HG03571 (cell line): ENCODE data around the gene CFAP90.
A peak's percentile ranks its signal among the peaks of the same experiment; 100 is the strongest.

Source experiments
- ATAC-seq: cut with Tn5 transposase; IDR thresholded peaks from one replicate; pipeline ENCODE4 v1.9.1; 2021; ENCODE audit not compliant: unreplicated experiment

CFAP90 gene

DNA sequence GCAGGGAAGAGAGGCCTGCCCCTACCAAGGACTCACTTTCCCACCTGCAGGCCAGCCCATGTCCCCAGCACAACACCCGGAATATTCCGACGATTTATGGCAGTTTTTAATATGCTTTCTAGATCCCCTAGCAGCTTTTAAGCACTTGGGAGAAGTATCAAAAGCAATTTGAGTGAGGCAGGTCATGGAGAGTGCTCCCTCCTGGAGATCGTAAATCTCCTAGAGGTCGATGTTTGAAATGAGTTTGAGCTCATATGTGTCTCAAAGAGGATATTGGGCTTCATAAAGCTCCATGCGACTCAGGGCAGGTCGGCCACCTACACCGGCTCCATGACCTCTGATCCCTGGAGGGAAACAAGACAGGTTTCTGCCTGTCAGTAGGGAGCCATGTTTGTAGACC lies 27.3 kb downstream of the CFAP90 start:
- no peak for ATAC-seq

DNA sequence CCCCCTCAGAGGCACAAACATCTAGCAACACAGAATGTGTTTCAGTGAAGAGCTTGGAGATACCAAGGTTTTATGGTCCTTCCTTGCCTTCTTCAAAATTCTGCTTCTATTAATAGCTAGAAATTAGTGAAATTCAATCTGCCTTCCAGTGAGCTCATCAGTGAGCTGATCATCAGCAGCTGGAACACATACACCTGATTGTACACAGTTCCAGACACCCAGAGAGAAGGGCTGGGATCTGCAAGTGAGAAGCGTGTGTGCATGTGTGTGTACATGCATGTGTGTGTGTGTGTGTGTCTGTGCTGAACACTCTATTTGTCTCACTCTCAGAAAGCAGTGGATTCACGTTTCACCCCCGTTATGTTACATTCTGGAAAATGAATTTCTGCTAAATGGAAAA lies 28.5 kb downstream of the CFAP90 start:
- no peak for ATAC-seq

DNA sequence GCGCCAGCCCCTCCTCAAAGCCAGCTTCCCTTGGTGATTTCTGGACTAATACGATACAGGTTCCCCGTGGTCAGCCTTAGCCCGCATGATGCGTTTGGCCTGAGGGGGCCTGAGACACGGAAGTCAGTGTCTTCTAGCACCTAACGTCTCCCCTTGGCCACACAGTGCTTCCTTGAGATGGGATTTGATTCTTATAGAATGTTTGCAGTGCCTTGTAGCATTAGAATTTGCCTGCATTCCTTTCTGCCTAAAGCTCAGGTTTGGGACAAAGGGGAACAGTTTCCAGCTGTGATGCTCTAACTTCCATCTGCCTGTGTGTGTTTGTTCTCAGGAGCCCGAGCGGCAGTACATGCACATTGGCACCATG lies 34.4 kb downstream of the CFAP90 start:
- no peak for ATAC-seq

DNA sequence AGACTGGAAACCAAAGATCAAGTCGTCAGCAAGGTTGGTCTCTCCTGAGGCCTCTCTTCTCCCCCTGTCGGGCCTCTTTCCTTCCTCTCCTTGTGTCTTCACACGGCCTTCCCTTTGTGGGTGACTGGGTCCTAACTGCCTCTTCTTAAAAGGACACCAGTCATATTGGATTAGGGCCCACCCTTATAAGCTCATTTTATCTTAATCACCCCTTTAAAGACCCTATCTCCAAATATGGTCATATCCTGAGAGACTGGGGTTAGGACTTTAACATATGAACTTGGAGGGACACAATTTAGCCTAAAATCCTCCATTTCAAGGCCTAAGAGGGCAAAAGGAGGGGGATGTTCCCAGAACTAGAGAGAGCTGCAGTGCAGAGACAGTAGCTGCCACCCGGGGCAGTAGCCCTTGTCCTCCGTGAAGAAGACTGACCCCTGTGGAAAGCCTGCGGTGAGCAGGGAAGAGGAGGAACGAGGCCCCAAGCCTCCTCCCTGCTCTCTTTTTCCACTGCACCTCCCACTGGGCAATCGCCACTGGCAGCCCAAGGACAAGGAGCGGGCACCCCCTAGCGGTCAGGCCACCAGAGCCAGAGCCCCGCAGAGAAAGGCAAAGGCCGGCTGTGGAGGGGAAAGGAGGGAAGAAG lies 34.9 kb downstream of the CFAP90 start:
- ATAC-seq = peak; percentile 94

DNA sequence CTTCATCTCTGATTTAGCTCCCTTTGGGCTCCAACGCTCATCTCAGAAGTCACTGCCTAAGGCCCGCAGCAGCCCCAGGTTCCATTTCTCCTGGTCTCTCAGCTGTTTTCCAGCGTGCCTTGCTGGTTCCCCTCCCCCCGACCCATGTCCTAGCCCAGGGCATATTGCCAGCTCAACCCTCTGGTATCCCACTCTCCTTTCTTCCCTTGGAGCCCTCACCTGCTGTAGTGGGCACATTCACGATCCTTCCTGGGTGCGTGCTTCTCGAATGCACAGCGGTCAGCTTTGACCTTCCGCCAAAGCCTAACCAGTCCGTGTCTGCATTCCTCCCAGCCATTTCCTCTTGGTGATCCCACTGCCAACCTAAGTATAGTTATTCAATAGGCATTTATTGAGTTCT lies 36.1 kb downstream of the CFAP90 start:
- ATAC-seq = no peak

DNA sequence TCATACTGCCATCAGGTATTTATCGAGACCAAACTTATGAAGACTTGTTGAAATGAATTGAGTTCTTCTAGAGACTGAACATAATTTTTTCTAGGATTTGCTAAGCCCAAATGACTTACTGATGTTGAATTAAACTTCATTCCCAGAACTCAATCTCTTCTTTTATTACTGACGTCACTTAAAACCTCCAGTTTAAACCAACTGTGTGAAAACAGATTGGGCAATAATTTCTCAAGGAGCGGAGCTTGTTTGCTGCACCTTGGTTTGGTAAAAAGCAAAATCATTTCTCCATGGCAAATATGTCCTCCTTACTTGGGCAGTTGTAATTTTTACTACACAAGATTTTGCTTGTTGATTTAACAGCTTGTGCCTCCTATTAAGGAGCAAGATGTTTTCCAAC lies 37.4 kb downstream of the CFAP90 start:
- ATAC-seq = no peak

DNA sequence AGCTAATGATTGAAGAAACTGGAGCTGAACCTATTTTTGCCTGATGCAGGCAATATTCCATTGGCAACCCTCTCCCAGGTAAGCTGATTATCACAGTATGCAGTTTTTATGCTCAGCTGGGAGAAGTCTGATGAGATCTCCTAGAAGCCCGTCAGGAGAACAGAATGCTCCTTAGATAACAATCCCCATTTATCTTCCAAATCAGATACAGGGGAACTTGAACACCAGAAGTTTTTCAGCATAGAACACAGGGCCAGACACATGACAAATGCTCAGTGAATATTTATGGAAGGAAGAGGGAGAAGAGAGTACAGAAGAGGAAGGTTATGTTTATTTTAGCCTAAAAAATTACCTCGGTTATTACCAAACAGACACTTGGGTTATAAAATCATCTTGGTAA lies 37.9 kb downstream of the CFAP90 start:
- ATAC-seq = no peak

DNA sequence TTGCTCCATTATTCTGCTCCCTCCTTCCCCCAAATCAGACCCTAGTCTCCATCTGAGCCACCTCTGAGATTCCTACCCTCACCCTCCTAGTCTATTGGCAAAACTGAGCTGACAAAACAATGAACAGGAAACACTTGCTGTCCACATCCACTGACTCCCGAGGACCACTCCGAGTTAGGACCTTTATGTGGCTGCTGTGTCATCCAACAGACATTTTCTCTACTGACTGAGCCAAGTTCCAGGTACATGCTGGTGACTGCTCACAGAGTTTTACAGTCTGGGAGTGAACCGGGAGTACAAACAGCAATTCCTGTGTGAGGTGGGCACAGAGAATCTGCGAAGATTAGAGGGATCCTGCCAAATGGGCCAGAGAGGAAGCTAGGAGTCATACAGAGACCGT lies 39.2 kb downstream of the CFAP90 start:
- ATAC-seq = no peak

DNA sequence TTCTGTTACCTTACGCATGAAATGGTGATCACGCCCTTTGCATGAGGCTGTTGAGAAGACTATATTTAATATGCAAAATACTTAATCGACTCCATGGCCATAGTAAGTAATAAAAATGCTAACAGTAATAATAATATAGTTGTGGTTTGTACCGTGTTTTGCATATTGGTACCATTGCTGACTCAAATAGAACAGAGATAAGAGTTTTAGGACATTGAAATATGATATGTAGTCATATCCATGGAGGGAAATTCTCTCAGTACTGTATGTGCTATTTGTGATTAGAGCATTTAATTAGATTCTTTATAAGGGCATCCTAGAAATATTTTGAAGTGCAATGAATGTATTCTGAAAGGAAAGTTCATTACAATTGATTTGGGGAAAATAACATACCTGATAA lies 41.9 kb downstream of the CFAP90 start:
- ATAC-seq = no peak

DNA sequence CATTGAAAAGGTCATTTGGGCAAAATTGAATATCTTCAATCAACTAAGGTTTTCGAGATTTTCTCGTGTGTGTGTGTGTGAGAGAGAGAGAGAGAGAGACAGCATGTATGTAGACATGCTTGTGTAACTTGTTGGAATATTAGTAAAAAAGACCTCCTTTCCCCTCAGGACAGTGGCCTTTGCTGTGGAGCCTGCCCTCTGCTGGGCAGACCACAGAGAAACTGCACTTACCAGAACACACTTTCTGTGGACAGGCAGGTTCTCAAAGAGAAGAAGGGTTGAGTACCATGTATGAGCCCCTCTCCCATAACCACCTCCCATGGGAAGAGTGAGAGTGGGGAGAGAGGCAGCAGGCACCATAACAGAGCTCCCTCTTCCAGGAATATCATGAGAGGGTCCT lies 45.6 kb downstream of the CFAP90 start:
- no peak for ATAC-seq

DNA sequence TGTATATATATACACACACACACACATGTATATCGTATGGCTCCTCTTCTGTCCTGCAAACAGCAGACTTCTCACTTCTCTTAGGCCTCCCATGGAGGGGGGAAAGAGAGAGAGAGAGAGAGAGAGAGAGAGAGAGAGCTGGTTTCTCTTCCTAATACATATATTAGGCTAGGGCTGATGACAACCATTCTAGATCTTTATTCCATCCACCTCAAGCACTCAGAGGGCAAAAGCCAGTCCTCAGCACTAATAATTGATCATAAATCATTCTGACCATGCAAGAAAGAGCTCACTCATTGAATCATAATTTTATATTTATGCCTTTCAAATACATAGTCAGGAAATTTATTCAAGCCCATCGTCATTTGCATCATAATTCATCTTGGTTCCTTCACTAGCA lies 47.0 kb downstream of the CFAP90 start:
- no peak for ATAC-seq

DNA sequence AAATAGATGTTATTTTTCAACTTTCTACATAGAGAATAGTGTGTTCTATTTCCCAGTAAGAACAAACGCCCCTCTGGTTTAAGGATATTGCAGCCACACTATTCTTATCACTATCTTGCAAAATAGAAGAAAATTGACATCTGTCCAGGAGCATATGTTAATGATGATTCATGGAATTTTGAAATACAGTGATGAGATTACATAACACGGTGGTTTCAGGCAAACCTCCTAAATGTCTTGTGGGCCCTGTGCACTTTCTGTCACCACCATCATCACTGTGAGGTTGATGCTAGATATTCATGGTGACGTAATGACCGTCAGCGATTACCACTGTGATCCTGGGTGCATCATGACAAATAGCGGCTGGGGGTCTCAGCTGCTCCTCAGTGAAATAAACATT lies 48.1 kb downstream of the CFAP90 start:
- no peak for ATAC-seq

DNA sequence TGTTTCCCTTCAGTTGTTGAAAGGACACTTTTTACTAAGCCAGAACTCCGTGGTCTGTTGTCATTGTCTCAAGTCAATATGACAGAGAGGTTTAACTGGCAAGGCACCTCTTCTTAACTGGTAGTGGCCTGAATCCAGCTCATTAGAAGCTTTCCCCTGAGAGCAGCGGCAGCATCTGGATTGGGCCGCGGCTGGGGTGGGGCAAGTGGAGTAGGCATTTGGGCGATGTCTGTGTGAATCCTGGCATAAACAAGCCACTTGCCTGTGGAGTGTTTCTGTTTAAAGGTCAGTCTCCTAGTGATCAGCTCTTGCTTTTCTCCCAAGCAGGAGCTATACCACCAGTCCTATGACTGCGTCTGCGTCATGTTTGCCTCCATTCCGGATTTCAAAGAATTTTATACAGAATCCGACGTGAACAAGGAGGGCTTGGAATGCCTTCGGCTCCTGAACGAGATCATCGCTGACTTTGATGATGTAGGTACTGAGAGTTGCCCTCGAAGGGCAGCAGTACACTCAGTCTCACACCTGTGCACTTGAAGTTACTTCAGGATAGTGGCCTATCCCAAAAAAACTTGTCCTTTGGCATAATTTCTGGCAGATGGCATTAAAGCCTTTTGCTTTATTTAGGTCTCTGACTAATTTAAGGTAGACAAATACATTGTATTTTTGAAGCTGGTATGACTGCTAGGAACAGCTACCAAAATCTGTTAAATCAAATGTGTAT lies 48.9 kb downstream of the CFAP90 start:
- ATAC-seq = no peak

DNA sequence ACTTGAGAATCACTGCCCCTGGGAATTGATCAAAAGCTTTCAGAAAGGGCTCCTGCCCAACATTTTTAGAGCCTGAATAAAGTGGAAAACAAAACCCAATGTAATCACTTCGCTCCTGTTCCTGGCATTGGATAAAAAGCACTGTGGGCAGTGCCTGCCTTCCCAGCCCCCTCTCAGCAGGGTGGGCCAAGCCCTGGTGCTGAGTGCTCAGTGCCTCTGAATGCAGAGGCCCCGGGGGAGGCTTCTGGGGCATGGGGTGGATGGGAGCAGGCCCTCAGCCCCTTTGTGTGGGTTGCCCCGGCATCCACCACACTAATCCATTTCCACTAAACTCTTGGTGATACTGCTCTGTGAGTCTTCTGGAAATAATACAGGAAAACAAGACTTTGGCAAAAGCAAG lies 55.6 kb downstream of the CFAP90 start:
- no peak for ATAC-seq

DNA sequence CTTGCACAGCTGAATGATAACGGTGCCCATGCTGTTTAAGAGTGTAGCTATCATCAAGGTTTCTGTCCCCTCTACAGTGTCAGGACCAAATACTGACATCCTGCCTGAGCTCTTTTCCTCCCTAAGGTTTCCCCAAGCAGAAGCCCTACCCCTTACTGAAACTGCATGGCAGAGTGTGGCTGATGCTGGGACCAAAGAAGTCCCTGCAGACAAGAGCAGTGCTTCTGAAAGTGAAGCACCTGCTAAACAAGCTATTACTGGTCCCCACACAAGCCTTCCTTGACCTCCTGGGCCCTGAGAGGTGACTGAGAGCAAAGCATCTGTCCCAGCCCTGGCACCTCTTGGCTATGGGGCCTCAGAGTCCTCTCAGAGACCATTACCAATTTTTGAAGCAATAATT lies 56.1 kb downstream of the CFAP90 start:
- peak; percentile 42 for ATAC-seq

DNA sequence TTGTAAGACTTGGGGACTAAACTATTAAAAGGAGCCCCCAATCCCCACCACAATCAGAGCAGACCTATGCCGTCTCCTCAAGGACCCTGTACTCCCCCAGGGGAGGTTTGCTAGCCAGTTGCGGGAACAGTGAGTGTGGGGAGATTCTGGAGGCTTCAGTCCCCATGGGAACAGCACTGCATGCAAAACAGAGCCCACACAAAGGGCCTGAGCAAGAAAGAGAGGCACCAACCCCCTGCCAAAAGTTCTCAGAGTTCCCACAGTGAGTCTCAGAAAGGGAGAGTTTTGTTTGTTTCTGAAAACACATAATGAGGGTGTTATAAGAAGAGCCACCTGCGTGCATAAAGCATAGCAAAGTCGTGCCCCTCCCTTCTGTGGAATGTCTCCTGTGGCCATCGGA lies 56.6 kb downstream of the CFAP90 start:
- peak; percentile 71 for ATAC-seq

DNA sequence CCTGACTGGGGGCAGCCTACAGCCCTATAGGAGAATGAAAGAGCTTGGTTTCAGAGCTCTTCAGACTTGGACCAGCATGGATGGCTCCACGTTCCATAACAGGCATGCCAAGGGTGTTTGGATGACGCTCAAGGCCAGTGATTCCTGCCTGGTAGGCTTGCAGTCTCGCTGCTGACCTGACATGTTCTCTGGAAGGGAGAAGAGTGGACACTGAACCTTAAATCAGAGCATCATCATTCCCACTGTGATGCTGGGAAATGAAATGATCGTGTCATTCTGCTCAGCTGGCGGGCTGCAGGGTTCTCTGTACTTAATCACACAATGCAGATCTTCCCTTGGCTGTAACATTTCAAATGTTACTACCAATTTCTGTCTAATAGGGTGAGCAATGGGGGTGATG lies 57.0 kb downstream of the CFAP90 start:
- no peak for ATAC-seq

DNA sequence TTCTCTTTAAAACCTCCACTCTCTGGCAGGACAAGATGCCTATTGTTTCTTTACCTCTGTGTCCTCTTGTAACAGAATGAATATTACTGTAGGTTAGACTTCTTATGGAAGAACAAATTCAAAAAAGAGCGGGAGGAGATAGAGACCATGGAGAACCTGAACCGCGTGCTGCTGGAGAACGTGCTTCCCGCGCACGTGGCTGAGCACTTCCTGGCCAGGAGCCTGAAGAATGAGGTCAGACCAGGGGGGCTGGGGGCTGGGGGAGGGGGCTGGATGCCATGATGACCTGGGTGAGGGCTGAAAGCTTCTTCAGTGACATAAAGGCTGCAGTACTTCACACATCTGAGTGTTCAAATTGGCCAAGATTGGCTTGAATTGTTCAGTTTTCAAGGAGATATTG lies 61.4 kb downstream of the CFAP90 start:
- ATAC-seq = no peak

DNA sequence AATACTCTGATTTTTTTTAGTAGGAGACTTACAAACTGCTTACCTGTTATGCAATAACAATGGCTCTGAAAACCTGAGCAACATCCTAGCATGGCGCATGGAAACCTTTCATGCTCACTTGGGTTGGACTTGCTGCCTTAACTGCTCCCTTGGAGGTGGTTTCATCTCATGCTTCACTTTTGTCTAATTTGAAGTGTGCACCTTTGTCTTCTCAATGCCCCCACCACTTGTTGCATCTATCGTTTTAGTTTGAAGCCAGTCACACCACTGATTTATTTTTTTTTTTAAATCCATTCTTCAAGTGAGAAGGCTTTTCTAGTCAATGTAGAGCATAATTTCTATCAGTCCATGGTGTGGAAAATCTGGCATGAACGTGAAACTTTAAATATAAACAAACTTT lies 63.2 kb downstream of the CFAP90 start:
- no peak for ATAC-seq

DNA sequence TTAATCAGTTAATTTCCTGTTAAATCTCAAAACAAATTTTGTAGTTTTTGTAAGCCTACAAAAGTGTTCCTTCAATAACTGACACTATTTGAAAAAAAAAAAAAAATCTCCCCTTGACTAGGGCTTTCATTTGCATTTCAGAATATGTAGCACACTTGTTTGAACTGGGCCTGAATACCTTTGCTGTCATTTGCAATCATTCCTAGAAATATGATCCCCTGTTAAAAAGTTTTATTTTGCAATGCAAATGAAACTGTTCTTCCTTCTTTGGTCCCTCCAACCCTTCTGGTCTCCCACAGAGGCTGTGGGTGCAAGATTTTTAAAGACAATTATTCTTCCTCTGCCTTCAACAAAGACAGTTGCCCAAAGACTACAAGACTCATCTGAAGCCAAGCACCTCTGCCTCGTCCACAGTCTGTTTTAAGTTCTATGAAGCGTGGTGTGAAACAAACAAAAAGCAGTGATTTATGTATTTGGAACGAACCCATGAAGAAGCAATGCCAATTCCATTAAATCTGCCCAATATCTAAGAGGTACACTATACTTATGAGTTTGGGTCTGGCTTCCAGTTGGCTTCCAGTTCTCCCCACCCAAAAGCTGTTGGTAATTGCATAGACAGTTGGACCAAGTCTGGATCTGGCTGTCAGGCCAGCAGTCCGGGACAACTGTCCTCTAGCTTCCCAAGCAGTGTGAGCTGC lies 66.1 kb downstream of the CFAP90 start:
- ATAC-seq = no peak

DNA sequence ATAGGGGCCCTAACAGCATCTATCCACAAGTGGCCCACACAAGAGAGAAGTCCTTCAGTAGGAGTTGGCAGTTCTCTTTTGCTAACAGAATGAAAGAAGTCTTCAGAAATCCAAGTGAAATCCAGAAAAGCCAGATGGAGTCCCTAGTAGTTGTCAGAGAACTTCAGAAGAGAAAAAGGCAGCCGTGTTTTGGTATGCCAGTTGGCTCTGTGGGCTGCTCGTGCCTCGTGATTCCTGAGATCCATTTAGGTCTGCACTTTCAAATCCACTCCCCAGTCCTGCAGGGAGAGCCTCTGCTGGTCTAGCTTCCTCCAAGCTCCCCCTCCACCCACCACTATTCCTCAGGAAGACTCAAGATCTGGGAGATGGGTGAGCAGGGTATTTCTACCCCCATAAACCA lies 69.0 kb downstream of the CFAP90 start:
- no peak for ATAC-seq
